T-helper 2 cell (primary cell): ENCODE results near the gene CHRDL2.

Experiments
- DNase-seq, 5 experiments: peaks; one replicate each; pipeline versions ENCODE4 v3.0.0 to v3.0.0-alpha.2; 2012 to 2022

The CHRDL2 gene

GRCh38 chr11:74748211-74749126 is 17.2 kb upstream of the CHRDL2 start, which contains the start of gene RNF169:
Gene RNF169 (plus strand): TSS chr11:74748849. CDS start chr11:74748881, 32 bp downstream.
- DNase-seq, result peak; percentile 63 to 96 (median 84)

DNA sequence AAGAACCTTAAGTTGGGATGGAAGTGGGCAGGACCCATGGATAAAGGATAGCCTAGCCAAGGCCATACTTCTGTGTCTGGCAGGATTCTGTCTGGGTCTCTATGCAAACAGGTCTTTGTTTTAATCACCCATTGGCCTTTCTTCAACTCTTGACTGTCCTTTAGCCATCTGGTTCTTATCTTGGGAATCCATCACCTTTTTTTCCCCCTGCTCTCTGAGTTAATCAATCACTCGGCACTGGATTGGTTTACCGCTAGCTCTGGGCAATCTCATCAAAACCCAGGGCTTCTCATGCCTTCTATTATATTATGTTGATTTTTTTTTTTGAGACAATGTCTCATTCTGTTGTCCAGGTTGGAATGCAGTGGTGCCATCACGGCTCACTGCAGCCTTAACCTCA is 15.6 kb upstream of the CHRDL2 start:
- no peak for DNase-seq

- no peak for DNase-seq
These were observed 13.1 kb upstream of the CHRDL2 start for GRCh38 chr11:74744277-74744676.

- DNase-seq, result no peak
These were observed 12.4 kb upstream of the CHRDL2 start for GRCh38 chr11:74743640-74744039.

GRCh38 chr11:74742070-74742469 is 10.8 kb upstream of the CHRDL2 start:
- no peak for DNase-seq

GRCh38 chr11:74739546-74740270 is 8.5 kb upstream of the CHRDL2 start:
- DNase-seq, result peak in 3 of 5 experiments; percentile 14 to 51 (median 23)

- no peak for DNase-seq
These were observed 4.8 kb upstream of the CHRDL2 start for GRCh38 chr11:74736031-74736430.

DNA sequence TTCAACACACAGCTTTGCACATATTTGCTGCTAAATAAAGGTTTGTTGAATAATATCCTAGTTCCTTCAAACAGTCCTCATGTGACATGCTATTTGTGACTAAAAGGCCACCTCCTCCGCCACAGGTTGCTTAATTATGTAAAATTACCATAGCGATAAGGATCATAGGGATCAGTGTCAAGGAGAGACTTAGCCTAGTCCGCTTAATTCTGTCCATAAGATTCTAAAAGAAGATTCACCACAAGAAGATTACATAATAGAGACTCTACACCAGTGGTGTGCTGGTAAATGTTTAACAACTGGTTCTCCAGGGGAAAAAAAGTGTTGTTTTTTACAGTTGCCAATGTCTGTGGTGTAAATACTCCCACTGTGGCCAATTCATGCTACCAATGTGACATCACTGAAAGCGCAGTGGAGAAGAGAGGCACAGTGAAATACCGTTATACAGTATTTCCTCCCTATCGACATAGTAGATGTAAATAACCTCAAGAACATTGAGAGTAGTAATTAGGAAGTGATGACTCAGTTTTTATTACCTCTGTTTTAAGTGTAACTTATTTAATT is 4.2 kb upstream of the CHRDL2 start:
- DNase-seq, result no peak

DNA sequence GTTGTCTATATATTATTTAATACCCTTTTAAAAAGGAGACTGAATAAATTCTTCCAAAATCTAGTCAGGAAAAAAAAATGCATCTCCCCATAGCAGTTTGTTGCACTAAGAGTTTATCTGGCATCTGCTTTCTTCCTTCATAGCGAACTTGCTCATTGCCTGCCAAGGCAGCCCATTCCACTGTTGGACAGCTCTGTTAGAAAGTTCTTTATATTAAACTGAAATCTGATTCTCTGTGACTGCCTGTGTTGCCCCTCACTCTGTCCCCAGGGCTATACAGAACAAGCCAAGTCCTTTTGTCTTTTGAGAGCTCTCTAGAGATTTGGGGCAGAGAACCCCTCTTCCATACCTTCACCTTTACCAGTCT is 3.3 kb upstream of the CHRDL2 start:
- DNase-seq, result no peak

DNA sequence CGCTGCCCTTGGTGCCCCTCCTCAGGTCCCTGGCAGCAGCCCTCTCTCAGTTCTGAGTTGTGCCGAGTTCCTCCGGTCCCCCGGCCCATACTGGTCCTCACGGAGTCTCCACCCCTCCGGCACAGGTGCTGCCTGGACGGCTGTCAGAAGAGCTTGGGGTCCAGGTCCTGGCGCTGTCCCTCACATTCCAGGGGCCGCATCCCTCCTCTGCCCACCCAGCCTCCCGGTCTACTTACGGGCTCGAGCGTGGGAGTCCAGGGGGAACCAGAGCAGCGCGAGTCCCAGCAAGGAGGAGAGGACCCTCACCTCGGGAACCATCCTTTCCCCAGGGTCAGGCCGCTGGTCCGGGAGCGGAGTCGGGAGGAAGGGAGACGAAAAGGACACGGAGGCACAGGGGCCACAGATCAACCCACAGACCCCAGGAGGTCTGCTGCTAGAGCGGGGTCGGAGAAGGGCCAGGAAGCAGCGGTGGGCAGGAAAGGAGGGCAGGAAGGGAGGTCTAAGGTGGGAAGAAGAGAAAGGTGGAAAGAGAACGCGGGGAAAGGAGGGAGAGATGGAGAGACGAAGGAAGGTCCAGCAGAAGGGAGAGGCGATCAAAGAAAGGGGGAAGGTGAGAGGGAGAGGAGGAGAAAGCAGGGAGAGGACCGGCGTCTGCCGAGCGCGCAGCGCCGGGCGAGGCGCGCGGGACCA is 510 bp downstream of the CHRDL2 start:
- DNase-seq, result no peak

DNA sequence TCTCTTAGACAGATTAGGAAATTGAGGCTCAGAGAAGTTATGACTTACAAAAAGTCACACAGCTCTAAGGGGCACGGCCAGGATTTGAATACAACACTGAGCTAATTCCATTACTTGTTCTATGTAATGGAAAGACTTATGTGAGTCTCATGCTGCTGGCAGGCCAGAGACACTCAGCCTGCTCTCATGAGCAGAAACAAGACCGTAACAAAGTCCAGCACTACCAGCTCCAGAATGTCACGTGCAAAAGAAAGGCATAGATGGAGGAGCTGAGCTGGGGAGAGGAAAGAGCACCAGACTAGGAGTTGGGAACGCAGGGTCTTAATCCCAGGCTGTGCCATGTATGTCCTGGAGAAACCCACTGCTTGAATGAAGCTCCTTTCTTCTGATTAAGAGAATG is 1.8 kb downstream of the CHRDL2 start:
- DNase-seq, result no peak

GRCh38 chr11:74726547-74727182 is 4.6 kb downstream of the CHRDL2 start:
- peak in 4 of 5 experiments; percentile 11 to 64 (median 32) for DNase-seq

DNA sequence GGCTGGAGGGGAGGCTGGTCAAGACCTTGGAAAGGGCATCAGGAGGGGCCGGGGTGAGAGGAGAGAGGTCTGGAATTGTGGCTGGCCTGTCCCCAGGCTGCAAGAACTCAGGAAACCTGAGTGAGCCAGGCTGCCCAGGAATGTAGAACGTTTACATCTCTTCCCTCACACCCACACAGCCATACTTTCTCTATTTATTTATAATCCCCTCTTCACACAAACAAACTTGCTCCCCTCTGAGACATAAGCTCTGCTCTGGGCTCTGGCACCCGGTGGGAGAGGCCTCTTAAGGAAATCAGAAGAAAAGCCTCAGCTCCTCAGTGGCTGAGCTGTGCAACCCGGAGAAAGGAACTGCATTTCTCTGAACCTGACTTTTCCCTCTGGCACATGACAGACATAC is 5.5 kb downstream of the CHRDL2 start:
- DNase-seq, result no peak

DNA sequence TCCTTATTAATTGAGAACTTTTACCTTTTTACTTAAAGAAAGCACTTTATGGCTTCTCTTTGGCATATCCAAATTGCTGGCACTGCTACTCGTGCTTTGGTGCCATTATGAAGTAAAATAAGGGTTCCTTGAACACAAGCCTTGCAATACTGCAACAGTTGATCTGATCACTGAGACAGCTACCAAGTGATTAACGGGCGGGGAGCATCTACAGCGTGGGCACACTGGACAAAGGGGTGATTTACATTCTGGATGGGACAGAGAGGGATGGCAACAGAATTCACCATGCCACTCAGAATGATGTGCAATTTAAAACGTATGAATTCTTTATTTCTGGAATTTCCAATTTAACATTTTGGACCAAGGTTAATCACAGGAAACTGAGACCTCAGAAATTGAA is 7.7 kb downstream of the CHRDL2 start:
- DNase-seq, result no peak

GRCh38 chr11:74721479-74721835 is 9.8 kb downstream of the CHRDL2 start:
- no peak for DNase-seq

GRCh38 chr11:74720596-74721478 is 10.4 kb downstream of the CHRDL2 start:
- no peak for DNase-seq

- DNase-seq, result no peak
These were observed 12.2 kb downstream of the CHRDL2 start for GRCh38 chr11:74719011-74719410.

DNA sequence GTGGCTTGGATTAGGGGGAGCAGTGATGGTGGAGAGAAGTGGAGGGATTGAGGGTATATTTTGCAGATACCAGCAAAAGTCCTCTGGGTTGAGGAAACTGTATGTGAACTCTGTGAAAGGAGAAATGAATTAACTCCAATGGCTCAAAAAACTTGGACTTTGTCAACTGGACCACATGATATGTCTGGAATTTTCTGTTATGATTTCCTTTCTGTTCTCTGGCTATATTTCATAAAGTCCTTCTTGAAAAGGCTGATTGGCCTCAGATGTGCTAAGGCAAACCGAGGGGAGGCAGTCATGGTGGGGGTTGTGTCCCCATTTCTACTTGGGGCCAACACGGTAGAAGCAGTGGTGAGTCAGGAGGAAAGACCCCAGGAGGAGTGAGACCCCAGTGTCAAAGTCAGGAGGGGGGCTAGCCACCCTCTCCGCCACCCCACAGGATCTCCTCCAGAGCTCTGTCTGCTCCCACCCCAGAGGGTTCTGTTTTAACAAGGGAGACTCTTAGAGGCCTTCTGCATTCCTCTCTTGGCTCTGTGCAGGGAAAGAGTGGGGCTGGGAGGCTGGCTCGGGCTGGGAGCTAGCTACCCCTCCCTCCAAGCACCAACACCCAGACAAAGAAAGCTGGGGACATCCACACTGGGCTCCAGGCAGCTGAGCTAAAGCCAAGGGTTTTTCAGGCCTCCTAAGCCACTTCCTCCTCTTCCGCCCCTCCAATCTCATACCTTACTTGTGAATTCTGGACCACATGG is 13.8 kb downstream of the CHRDL2 start:
- no peak for DNase-seq

DNA sequence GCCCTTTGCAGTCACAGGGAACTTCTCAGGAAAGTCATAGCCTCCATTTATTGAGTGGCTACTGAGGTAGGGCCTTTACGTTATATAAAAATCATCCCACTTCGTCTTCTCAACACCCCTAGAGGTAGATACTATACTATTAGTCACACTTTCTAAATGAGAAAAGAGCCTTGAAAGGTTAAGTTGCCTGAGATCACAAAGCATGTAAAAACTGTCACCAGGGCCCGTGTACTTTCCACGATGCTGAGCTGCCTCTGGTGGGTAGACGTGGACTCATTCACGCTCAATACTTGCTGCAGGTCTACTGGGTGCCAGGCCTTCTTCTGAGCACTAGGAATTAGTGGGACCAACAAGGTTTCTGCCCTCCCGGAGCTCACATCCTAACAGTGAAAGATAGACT is 16.3 kb downstream of the CHRDL2 start:
- no peak for DNase-seq

GRCh38 chr11:74713686-74714085 is 17.5 kb downstream of the CHRDL2 start:
- DNase-seq, result no peak
